Measurements from ENCODE around the gene IPO11. TPM values are rescaled to one million over a fixed set of nuclear protein-coding genes. Genes with fewer than 3 reads are reported as not detected.

IPO11 gene
- total RNA-seq, 4 donors from 2014 or later: 15.5 to 36.0 (median 20.1) TPM

DNA sequence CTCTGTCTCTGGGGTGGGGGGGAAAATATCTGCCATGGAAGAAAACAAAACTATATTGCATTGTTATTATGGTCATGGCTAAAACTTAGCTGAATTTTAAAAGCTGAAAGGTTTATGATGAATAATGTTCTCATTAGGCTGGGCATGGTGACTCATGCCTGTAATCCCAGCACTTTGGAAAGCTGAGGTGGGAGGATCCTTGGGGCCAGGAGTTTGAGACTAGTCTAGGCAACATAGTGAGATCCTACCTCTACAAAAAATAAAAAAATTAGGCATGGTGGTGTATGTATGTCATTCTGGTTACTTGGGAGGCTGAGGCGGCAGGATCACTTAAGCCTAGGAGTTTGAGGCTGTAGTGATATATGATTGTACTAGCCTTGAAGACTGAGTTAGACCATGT, 44.5 kb downstream of the IPO11 start:
- H3K9me3 ChIP-seq: no peaks in the 10 kb centered on the region
- no peak overlapping the region for H3K27ac ChIP-seq
- intact Hi-C loops (cut with DNase I; ENCODE audit: low total_unique reads): no loop called here
- no peak for ATAC-seq
- H3K27me3 ChIP-seq: no peaks in the 10 kb centered on the region
- in situ Hi-C loops (cut with MboI; ENCODE audit: low sequenced_read_pairs in 4 of 4): loop anchor here (5.0 to 25.0 kb wide), 2 partner anchors 320 to 330 kb away; no protein-coding TSS in a partner anchor
- no peaks in the 10 kb centered on the region for H3K4me1 ChIP-seq
- TF ChIP-seq CTCF (IDR thresholded peaks at IDR 0.05 in 4 of 5, conservative IDR thresholded peaks at IDR 0.05 in 1 of 5) (no peak), POLR2A (IDR thresholded peaks at IDR 0.05) (no peak)
- no peak overlapping the region for H3K4me3 ChIP-seq
- no peak for DNase-seq
- peaks cover 0 to 8% of the 10 kb centered on the region in 2 donors for H3K36me3 ChIP-seq

GRCh38 chr5:62460578-62460983, 48.0 kb downstream of the IPO11 start:
- no peaks in the 10 kb centered on the region for H3K36me3 ChIP-seq
- no peak for DNase-seq
- intact Hi-C loops (cut with DNase I; ENCODE audit: low total_unique reads): loop anchor here (5.0 kb wide), 1 partner anchor 317 kb away; no protein-coding TSS in a partner anchor

GRCh38 chr5:62461561-62461960, 49.0 kb downstream of the IPO11 start:
- in situ Hi-C loops (cut with MboI; ENCODE audit: low sequenced_read_pairs in 4 of 4): loop anchor here in 3 of 4 donors (25.0 kb wide), 1 partner anchor 326 kb away; no protein-coding TSS in a partner anchor
- Histone ChIP-seq H3K4me1 (peaks cover 0 to 3% of the 10 kb centered on the region in 2 donors), H3K27me3 (no peaks in the 10 kb centered on the region), H3K4me3 (no peak overlapping the region), H3K36me3 (no peaks in the 10 kb centered on the region), H3K9me3 (no peaks in the 10 kb centered on the region), H3K27ac (no peak overlapping the region)
- DNase-seq (no peak), ATAC-seq (no peak)
- TF ChIP-seq POLR2A (IDR thresholded peaks at IDR 0.05) (no peak), CTCF (IDR thresholded peaks at IDR 0.05 in 4 of 5, conservative IDR thresholded peaks at IDR 0.05 in 1 of 5) (no peak)
- intact Hi-C loops (cut with DNase I; ENCODE audit: low total_unique reads): loop anchor here (5.0 kb wide), 1 partner anchor 316 kb away; no protein-coding TSS in a partner anchor

More at GRCh38 chr5:62460578-62460983, 48.0 kb downstream of the IPO11 start:
- no peak for TF ChIP-seq POLR2A (IDR thresholded peaks at IDR 0.05)
- peak in 4 of 5 experiments; percentile 27 to 70 (median 53) for TF ChIP-seq CTCF (IDR thresholded peaks at IDR 0.05 in 4 of 5, conservative IDR thresholded peaks at IDR 0.05 in 1 of 5)
- H3K4me3 ChIP-seq: no peak overlapping the region
- no peaks in the 10 kb centered on the region for H3K27me3 ChIP-seq
- in situ Hi-C loops (cut with MboI; ENCODE audit: low sequenced_read_pairs in 4 of 4): loop anchor here in 3 of 4 donors (25.0 kb wide), 1 partner anchor 327 kb away; no protein-coding TSS in a partner anchor
- no peaks in the 10 kb centered on the region for H3K4me1 ChIP-seq
- H3K9me3 ChIP-seq: no peaks in the 10 kb centered on the region
- no peak overlapping the region for H3K27ac ChIP-seq
- ATAC-seq: no peak

- Histone ChIP-seq H3K9me3 (no peaks in the 10 kb centered on the region), H3K27ac (no peak overlapping the region), H3K4me1 (peaks cover 0 to 3% of the 10 kb centered on the region in 2 donors), H3K27me3 (no peaks in the 10 kb centered on the region), H3K36me3 (peaks cover 0 to 14% of the 10 kb centered on the region in 2 donors), H3K4me3 (no peak overlapping the region)
- ATAC-seq: no peak
- intact Hi-C loops (cut with DNase I; ENCODE audit: low total_unique reads): no loop called here
- DNase-seq: no peak
- in situ Hi-C loops (cut with MboI; ENCODE audit: low sequenced_read_pairs in 4 of 4): loop anchor here in 3 of 4 donors (25.0 kb wide), 1 partner anchor 321 kb away; no protein-coding TSS in a partner anchor
- TF ChIP-seq POLR2A (IDR thresholded peaks at IDR 0.05): no peak
- TF ChIP-seq CTCF (IDR thresholded peaks at IDR 0.05 in 4 of 5, conservative IDR thresholded peaks at IDR 0.05 in 1 of 5): no peak
Observed at GRCh38 chr5:62465985-62466925, 53.7 kb downstream of the IPO11 start.
